ENCODE results near the gene SOBP.
A peak's percentile ranks its signal among the peaks of the same experiment; 100 is the strongest.

The SOBP gene

DNA sequence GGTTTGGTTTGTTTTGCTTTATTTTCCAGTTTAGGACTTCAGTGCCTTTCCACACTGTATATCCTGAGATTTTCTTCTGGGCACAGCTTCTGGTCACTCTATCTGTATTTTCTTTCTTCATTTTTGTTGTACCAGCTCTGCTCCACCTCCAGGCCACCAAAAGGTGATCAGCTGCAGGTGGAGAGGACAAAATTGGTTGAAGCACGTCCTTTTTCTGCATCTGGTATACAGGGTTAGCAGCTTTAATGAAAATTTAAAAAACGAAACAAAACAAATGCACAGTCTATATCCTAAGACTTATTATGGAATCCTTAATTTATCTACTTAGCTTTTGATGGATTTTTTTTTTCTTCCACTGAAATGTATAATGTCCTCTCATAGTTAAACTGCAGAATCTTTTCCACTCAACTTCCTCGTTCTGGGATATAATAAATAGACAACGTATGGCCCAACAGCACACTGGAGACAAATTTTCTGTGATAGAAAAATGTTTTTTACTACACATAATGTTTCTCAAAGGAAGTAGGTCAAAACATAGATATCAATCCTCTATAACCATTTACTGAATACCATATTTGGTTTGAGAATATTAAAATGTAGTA, 10.7 kb upstream of the SOBP start:
- ATAC-seq (ENCODE audit: insufficient read depth, low read depth) (no peak), DNase-seq (no peak)
- Histone ChIP-seq H3K27ac (ENCODE audit: low read length) (no peak overlapping the region), H3K4me2 (ENCODE audit: insufficient read depth, low read length) (no peak overlapping the region), H3K36me3 (ENCODE audit: insufficient read depth, low read length) (no peaks in the 10 kb centered on the region), H2AFZ (ENCODE audit: low read depth, low read length) (no peak overlapping the region), H3K9ac (ENCODE audit: low read depth, low read length) (no peak overlapping the region), H3K27me3 (ENCODE audit: insufficient read depth, low read length, poor library complexity) (peaks cover 10% of the 10 kb centered on the region), H3K9me3 (ENCODE audit: insufficient read depth, low read length, severe bottlenecking) (no peaks in the 10 kb centered on the region), H3K79me2 (ENCODE audit: insufficient read depth, low read length) (no peaks in the 10 kb centered on the region), H3K4me1 (ENCODE audit: insufficient read depth, low read length) (no peaks in the 10 kb centered on the region), H4K20me1 (ENCODE audit: insufficient read depth, low read length) (no peaks in the 10 kb centered on the region), H3K4me3 (ENCODE audit: low read depth in 1 of 2, low read length in 2 of 2) (no peak overlapping the region)
- TF ChIP-seq EZH2 (IDR thresholded peaks at IDR 0.05; ENCODE audit: borderline replicate concordance, low read depth, low read length, severe bottlenecking): no peak
- TF ChIP-seq, protein P1, sequence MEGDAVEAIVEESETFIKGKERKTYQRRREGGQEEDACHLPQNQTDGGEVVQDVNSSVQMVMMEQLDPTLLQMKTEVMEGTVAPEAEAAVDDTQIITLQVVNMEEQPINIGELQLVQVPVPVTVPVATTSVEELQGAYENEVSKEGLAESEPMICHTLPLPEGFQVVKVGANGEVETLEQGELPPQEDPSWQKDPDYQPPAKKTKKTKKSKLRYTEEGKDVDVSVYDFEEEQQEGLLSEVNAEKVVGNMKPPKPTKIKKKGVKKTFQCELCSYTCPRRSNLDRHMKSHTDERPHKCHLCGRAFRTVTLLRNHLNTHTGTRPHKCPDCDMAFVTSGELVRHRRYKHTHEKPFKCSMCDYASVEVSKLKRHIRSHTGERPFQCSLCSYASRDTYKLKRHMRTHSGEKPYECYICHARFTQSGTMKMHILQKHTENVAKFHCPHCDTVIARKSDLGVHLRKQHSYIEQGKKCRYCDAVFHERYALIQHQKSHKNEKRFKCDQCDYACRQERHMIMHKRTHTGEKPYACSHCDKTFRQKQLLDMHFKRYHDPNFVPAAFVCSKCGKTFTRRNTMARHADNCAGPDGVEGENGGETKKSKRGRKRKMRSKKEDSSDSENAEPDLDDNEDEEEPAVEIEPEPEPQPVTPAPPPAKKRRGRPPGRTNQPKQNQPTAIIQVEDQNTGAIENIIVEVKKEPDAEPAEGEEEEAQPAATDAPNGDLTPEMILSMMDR (IDR thresholded peaks at IDR 0.05; ENCODE audit: borderline replicate concordance, extremely low read depth, low read length, poor library complexity, severe bottlenecking): no peak

DNA sequence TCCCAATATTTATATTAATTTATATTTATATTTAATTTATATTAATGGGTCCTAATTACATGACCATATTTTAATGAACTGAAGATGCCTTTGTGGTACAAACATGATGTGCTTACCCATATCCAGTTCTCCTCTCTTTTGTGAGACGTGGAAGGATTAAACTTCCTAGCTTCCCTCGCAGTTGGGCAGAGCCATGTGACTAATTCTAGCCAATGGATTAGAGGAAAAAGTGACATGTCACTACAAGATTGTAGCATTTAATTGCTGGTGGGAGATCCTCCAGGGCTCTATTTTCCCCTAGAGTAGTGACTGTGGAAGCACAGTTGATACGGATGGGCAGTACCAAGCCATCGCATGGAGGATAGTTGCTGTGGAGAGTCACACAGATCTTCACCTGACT, 4.8 kb upstream of the SOBP start:
- Histone ChIP-seq H3K4me1 (ENCODE audit: insufficient read depth, low read length) (peaks cover 14% of the 10 kb centered on the region), H4K20me1 (ENCODE audit: insufficient read depth, low read length) (no peaks in the 10 kb centered on the region), H3K27me3 (ENCODE audit: insufficient read depth, low read length, poor library complexity) (peaks cover 38% of the 10 kb centered on the region), H3K4me3 (ENCODE audit: low read depth in 1 of 2, low read length in 2 of 2) (no peak overlapping the region), H3K27ac (ENCODE audit: low read length) (no peak overlapping the region), H3K4me2 (ENCODE audit: insufficient read depth, low read length) (no peak overlapping the region), H3K36me3 (ENCODE audit: insufficient read depth, low read length) (no peaks in the 10 kb centered on the region), H3K9ac (ENCODE audit: low read depth, low read length) (no peak overlapping the region), H3K9me3 (ENCODE audit: insufficient read depth, low read length, severe bottlenecking) (no peaks in the 10 kb centered on the region), H3K79me2 (ENCODE audit: insufficient read depth, low read length) (no peaks in the 10 kb centered on the region), H2AFZ (ENCODE audit: low read depth, low read length) (no peak overlapping the region)
- DNase-seq (no peak), ATAC-seq (ENCODE audit: insufficient read depth, low read depth) (no peak)
- TF ChIP-seq, protein P1 (IDR thresholded peaks at IDR 0.05; ENCODE audit: borderline replicate concordance, extremely low read depth, low read length, poor library complexity, severe bottlenecking): no peak
- no peak for TF ChIP-seq EZH2 (IDR thresholded peaks at IDR 0.05; ENCODE audit: borderline replicate concordance, low read depth, low read length, severe bottlenecking)

- peak overlapping the region; percentile 77 for H3K9ac ChIP-seq (ENCODE audit: low read depth, low read length)
- no peaks in the 10 kb centered on the region for H4K20me1 ChIP-seq (ENCODE audit: insufficient read depth, low read length)
- peaks cover 37% of the 10 kb centered on the region for H3K4me1 ChIP-seq (ENCODE audit: insufficient read depth, low read length)
- DNase-seq (no peak), ATAC-seq (ENCODE audit: insufficient read depth, low read depth) (no peak)
- H3K27me3 ChIP-seq (ENCODE audit: insufficient read depth, low read length, poor library complexity): peaks cover 32% of the 10 kb centered on the region
- H3K9me3 ChIP-seq (ENCODE audit: insufficient read depth, low read length, severe bottlenecking): no peaks in the 10 kb centered on the region
- H3K4me3 ChIP-seq (ENCODE audit: low read depth in 1 of 2, low read length in 2 of 2): peak overlapping the region; percentile 58 to 59; a peak in 3 of 4 replicates
- peaks cover 20% of the 10 kb centered on the region for H3K79me2 ChIP-seq (ENCODE audit: insufficient read depth, low read length)
- H3K36me3 ChIP-seq (ENCODE audit: insufficient read depth, low read length): no peaks in the 10 kb centered on the region
- peak overlapping the region; percentile 86 for H3K4me2 ChIP-seq (ENCODE audit: insufficient read depth, low read length)
- H3K27ac ChIP-seq (ENCODE audit: low read length): no peak overlapping the region
- peak overlapping the region; percentile 66 for H2AFZ ChIP-seq (ENCODE audit: low read depth, low read length)
- TF ChIP-seq EZH2 (IDR thresholded peaks at IDR 0.05; ENCODE audit: borderline replicate concordance, low read depth, low read length, severe bottlenecking): no peak
- TF ChIP-seq, protein P1 (IDR thresholded peaks at IDR 0.05; ENCODE audit: borderline replicate concordance, extremely low read depth, low read length, poor library complexity, severe bottlenecking): no peak
Observed at GRCh38 chr6:107488174-107488874, 1.6 kb upstream of the SOBP start.
